GM19455 (cell line): Measurements from ENCODE around the gene ABCB6.
"Not testable (repeated sequence)": the region's sequence is repeated elsewhere in the genome, so short reads cannot be mapped to it uniquely, and the experiment has no call there.

ENCODE experiments used
- ATAC-seq: cut with Tn5 transposase; IDR thresholded peaks from one replicate; pipeline ENCODE4 v1.9.1; 2021; ENCODE audit not compliant: unreplicated experiment

ABCB6 gene

GRCh38 chr2:219218732-219219701, at the start of gene ABCB6:
ABCB6 (minus strand) TSS chr2:219218958; CDS start chr2:219218673, 285 bp downstream.
- peak; percentile 72 for ATAC-seq

- ATAC-seq = no peak
Measured at GRCh38 chr2:219268294-219268693, 49.5 kb upstream of the ABCB6 start.

GRCh38 chr2:219266886-219267285, 48.1 kb upstream of the ABCB6 start:
- no peak for ATAC-seq

- ATAC-seq = no peak
Measured at GRCh38 chr2:219266232-219266631, 47.5 kb upstream of the ABCB6 start.

GRCh38 chr2:219261024-219261855, 42.5 kb upstream of the ABCB6 start:
- no peak for ATAC-seq

GRCh38 chr2:219258942-219259341, 40.2 kb upstream of the ABCB6 start:
- not testable (repeated sequence) for ATAC-seq

- ATAC-seq = peak; percentile 7
Measured at GRCh38 chr2:219254590-219255201, 35.9 kb upstream of the ABCB6 start.

GRCh38 chr2:219253753-219254589, 35.2 kb upstream of the ABCB6 start, which contains the start of gene TUBA4A:
TUBA4A (minus strand) TSS chr2:219253918; CDS start chr2:219253858, 60 bp downstream.
- peak; percentile 56 for ATAC-seq

GRCh38 chr2:219252900-219253752, 34.4 kb upstream of the ABCB6 start, which contains the start of gene TUBA4B:
TUBA4B (plus strand) TSS chr2:219253243; CDS start chr2:219253408, 165 bp downstream.
- peak; percentile 28 for ATAC-seq

GRCh38 chr2:219252570-219252899, 33.8 kb upstream of the ABCB6 start:
- no peak for ATAC-seq

GRCh38 chr2:219252084-219252483, 33.3 kb upstream of the ABCB6 start:
- no peak for ATAC-seq

- ATAC-seq = no peak
Measured at GRCh38 chr2:219251656-219252055, 32.9 kb upstream of the ABCB6 start.

GRCh38 chr2:219250049-219250781, 31.5 kb upstream of the ABCB6 start:
- no peak for ATAC-seq

GRCh38 chr2:219249203-219249980, 30.6 kb upstream of the ABCB6 start:
- no peak for ATAC-seq

GRCh38 chr2:219248845-219249202, 30.1 kb upstream of the ABCB6 start:
- no peak for ATAC-seq

- ATAC-seq = no peak
Measured at GRCh38 chr2:219247678-219248642, 29.2 kb upstream of the ABCB6 start.

GRCh38 chr2:219246559-219246958, 27.8 kb upstream of the ABCB6 start:
- ATAC-seq = no peak
